HG03439 (cell line): Measurements from ENCODE around the gene RPL13A.
"Not testable (repeated sequence)": the region's sequence is repeated elsewhere in the genome, so short reads cannot be mapped to it uniquely, and the experiment has no call there.

Source experiments
- ATAC-seq: cut with Tn5 transposase; IDR thresholded peaks from one replicate; pipeline ENCODE4 v1.9.1; 2021; ENCODE audit warnings: mild to moderate bottlenecking, moderate library complexity; ENCODE audit not compliant: unreplicated experiment

The RPL13A gene

GRCh38 chr19:49487277-49488045 is at the start of gene RPL13A:
TSS of gene RPL13A (plus strand) at chr19:49487608. CDS start at chr19:49487630, 22 bp downstream.
- ATAC-seq: peak; percentile 81

- ATAC-seq: no peak
Measured at GRCh38 chr19:49438261-49438660, 49.1 kb upstream of the RPL13A start.

GRCh38 chr19:49439836-49440235 is 47.6 kb upstream of the RPL13A start:
- ATAC-seq: no peak

DNA sequence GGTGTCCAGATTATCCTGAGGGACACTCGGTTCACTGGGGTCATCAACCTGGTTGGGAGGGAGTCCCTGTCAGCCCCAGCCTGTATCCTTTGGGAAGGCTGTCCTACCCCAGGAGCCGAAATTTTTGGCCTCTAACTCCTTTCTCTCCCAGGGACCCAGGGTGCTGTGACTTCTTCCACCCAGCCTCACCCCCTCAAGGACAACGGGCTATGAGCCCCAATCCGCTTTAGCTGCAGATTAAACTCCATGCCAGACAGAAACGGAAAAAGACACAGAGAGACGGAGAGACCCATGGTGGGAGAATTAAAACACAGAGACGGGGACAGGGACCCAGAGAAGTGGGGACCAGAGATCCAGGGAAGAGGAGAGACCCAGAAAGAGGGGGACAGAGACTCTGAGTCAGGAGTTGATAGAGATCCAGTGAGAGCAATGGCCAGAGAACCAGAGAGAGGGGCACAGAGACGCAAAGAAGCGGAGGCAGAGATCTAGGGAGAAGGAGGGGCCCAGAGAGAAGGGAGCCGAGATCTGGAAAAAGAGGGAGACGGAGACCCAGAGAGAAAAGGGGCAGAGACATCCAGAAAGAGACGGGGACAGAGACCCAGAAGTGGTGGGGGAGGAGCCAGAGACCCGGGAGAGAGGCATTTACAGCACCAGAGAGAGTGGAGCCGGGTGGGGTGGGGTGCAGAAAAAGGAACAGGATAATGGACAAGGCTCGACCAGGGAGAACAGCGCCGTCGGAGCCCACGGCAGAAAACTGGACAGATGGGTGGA is 46.8 kb upstream of the RPL13A start:
- no peak for ATAC-seq

DNA sequence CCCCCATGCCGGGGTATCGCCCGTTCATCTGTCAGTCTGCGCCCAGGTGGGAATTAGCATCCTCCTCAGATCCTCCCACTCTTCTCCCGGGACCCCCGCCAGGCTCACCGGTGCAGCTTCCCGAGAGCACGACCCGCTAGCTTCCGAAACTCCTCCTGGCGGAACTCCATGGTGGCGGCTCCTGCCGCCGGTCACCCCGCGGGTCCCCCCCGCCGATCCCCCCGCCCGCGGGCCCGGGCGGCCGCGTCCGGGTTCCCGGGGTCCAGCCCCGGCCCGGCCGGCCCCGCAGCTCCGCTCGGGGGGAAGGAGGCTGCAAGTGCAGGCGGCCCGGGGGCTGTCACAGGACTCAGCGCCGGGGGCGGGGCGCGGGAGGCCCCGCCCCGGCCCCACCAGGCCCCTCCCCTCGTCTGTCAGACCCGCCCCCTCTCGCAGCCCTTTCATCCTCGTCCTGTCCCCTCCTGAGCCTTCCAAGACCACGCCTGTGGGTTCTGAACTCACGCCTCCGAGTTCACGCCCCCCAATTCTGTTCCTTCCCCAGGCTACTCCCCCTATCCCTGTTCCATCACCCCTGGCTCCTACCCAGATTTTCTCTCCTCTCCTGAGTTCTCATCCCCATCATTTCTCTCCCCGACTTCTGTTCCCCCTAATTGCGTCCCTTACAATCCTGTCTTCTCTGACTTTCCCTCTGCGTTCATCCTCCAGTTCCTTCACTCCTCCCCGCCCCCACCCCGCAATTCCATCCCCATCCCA is 46.0 kb upstream of the RPL13A start, which contains the start of gene SLC17A7:
Gene SLC17A7, minus strand, starts transcription at position 318 of the 750 bp plus-strand sequence. Its CDS starts 148 bp downstream, at position 170.
- ATAC-seq: no peak

DNA sequence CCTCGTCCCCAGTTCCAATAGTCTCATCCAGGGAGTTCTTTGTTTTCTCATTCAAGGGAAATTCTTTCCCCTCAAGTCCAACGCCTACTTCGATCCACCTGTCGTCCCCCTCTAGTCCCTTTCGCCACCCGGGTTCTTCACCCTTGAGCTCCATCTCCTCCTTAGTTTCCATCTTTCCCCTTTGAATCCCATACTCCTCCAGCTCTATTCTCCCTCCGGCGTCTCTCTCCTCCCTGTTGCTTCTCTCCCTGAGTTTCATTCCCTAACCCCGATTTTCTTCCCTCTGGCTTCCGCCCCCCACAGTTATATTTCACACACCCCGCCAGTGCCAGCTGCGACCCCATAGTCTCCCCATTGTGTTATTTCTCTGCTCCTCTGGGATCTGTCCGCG is 45.5 kb upstream of the RPL13A start:
- ATAC-seq: no peak

GRCh38 chr19:49442354-49442753 is 45.1 kb upstream of the RPL13A start:
- no peak for ATAC-seq

- peak; percentile 8 for ATAC-seq
Measured at GRCh38 chr19:49442771-49443365, 44.5 kb upstream of the RPL13A start.

GRCh38 chr19:49443366-49444099 is 43.9 kb upstream of the RPL13A start:
- ATAC-seq: peak; percentile 78

DNA sequence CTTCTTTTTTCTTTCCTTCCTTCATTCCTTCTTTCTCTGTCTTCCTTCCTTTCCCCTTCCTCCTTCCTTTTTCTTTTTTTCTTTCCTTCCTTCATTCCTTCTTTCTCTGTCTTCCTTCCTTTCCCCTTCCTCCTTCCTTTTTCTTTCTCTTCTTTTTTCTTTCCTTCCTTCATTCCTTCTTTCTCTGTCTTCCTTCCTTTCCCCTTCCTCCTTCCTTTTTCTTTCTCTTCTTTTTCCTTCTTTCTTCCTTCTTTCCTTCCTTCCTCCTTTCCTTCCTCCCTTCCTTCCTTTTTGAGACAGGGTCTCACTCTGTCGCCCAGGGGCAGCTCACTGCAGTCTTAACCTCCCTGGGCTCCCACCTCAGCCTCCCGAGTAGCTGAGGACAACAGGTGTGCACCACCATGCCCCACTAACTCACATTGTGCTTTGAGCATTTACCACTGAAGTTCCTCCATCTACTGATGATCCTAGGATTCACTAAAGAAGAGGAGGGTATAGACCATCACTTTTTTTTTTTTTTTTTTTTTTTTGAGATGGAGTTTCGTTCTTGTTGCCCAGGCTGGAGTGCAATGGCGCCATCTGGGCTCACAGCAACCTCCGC is 43.2 kb upstream of the RPL13A start:
- ATAC-seq: not testable (repeated sequence)

- ATAC-seq: no peak
Measured at GRCh38 chr19:49445997-49446396, 41.4 kb upstream of the RPL13A start.

DNA sequence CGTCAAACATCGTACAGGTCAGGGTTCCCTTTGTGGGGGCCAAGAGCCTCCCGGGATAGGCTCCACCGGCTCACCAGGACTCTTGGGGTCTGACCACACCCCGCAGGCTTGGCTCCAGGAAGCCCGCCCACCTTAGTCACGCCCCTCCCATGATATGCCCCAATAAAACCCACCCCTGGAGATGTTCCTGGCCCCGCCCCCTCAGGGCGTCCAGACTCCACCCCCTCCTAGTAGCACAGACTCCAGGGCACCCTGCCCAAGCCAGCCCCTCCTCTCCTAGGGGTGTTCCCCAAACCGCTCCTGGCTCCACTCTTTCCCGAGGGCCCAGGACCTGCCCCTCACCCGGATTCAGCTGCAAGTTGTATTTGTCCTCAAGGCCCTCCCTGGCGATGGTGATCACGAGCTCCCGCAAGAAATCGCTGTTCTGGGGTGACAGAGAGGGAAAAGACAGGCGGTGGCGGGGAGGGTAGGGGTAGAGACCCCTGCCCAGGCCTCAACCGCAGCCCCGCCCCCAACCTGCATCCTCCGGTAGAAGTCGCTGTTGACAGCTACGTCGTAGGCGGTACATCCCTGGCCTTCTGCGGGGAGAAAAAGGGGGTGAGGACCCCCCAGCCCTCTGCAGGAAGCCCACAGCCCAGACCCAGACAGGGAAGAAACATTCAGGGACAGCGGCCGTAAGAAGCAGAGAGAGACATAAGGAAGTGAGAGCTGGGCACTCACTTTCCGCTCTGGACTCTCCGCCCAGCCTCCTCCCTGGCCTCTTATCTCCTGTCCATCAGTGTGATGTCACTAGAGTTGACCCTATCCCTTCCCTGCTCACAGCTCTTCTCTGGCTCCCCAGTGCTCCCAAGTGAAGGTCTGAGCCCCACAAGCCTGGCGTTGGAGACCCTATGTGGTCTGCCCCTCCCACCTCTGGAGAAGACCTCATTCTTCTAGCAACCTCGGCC is 39.6 kb upstream of the RPL13A start:
- ATAC-seq: no peak

DNA sequence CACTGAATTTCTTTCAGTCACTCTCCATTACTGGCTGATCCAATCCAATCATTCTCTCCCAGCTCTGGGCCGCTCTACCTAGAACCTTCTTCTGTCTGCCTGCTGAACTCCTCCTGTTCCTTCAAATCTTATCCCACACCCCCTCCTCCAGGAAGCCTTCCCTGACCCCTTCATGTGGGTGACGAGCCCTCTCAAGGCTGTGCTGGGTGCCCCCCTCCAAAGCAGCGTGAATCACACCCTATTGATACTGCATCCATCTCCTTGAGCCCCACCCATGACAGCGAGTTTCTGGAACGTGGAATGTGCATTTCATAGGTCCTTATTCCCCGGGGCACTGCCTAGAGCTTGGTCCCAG is 39.0 kb upstream of the RPL13A start:
- no peak for ATAC-seq

DNA sequence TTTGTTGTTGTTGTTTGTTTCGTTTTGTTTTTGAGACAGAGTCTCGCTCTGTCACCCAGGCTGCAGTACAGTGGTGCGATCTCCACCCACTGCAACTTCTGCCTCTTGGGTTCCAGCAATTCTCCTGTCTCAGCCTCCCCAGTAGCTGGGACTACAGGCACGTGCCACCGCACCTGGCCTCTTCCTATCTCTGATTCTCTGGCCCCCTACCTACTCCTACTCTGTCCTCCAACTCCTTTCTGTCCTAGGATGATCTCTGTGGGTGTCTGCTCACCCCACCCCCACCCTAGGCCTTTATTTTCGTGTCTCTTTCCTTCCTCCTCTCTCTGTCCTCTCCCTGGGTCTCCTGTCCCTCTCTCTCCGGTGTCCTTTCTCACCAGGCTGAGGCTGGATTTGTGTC is 37.0 kb upstream of the RPL13A start:
- ATAC-seq: no peak

DNA sequence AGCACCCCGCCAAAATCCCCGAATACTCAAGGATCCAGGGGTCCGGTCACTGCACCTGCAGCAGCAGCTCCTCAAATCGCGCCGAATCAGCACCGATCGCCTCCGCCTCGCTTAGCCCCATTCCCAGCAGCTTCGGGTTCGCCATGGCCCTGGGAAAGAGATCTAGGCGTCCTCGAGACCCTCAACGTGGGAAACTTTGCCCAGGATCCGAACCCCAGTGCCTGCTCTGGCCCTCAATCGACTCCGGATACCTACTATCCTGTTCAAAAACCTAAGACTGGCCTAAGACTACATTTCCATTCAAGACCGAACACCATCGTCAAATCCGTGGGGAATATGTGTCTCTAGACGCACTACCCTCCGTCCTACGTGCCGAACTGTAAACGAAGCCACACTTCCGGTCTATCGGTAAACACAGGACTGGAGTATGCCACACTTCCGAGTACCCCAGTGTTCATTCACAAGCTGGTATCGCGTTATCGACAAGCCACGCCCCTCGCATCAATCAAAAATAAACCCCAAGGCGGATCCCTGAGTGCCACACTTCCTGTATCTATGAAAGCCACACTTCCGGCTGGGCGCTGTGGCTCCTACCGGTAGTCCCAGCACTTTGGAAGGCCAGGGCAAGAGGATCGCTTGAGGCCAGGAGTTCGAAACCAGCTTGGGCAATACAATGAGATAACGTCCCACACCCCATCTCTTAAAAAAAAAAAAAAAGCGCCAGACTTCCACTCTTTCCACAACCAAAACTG is 35.8 kb upstream of the RPL13A start, which contains the start of gene PIH1D1:
Gene PIH1D1, minus strand, starts transcription at position 385 of the 752 bp plus-strand sequence. Its CDS starts 240 bp downstream, at position 145.
- ATAC-seq: peak; percentile 47

GRCh38 chr19:49453013-49453756 is 34.2 kb upstream of the RPL13A start, which contains the start of gene ALDH16A1:
TSS of gene ALDH16A1 (plus strand) at chr19:49453225. CDS start at chr19:49453332, 107 bp downstream.
- peak; percentile 86 for ATAC-seq

- ATAC-seq: no peak
Measured at GRCh38 chr19:49453757-49454240, 33.6 kb upstream of the RPL13A start.
